Myocyte (in vitro differentiated cells): Measurements from ENCODE around the gene GNB2. TPM values are rescaled to one million over a fixed set of nuclear protein-coding genes. Genes with fewer than 3 reads are reported as not detected.

Experiments used
- DNase-seq: peaks from one replicate; pipeline ENCODE4 v3.0.0-alpha.2; 2012; ENCODE audit warnings: low read depth
- total RNA-seq: library from RNA; depleted of rRNA; stranded (reverse); fragments of >200 nt; gene quantifications from 2 replicates; pipeline ENCODE4 v1.2.3, GENCODE V29; 2014

GNB2 gene
- total RNA-seq, 1 donor from 2014 or later = 96.5 TPM

- no peak for DNase-seq
Measured at GRCh38 chr7:100680576-100681271, 7.2 kb downstream of the GNB2 start.

- no peak for DNase-seq
Measured at GRCh38 chr7:100681491-100682227, 8.1 kb downstream of the GNB2 start.

- no peak for DNase-seq
Measured at GRCh38 chr7:100682228-100682741, 8.7 kb downstream of the GNB2 start.

DNA sequence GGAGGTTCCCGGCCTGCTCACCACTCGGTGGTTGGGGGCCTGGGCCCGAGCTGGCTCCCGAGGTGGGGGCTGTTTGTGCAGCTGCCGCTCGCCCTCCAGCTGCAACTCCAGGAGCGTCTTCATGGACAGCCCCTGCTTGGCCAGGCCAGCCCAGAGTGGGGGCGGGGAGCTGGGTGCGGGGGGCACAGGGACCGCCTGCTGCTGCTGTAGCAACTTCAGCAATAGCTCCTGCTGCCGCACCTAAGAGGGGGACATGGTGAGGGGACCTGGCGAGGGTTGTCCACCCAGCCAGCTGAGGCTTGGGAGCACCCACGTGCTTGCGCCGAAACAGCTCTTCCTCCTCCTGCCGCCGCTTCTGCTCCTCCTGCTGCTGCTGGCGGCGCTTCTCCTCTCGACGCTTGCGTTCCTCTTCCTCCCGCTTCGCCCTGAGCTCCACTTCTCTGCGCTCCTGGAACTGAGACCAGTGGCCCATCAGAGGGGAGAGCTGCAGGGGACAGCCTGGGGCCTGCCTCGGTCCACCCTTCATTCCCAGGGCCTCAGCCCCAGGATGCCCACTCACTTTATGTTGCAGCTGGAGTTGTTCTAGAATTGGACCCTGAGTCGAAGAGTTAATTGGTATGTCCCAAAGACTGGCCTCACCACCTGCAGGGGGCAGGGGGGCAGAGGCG, 9.6 kb downstream of the GNB2 start:
- no peak for DNase-seq

GRCh38 chr7:100683659-100684533, 10.4 kb downstream of the GNB2 start:
- no peak for DNase-seq

DNA sequence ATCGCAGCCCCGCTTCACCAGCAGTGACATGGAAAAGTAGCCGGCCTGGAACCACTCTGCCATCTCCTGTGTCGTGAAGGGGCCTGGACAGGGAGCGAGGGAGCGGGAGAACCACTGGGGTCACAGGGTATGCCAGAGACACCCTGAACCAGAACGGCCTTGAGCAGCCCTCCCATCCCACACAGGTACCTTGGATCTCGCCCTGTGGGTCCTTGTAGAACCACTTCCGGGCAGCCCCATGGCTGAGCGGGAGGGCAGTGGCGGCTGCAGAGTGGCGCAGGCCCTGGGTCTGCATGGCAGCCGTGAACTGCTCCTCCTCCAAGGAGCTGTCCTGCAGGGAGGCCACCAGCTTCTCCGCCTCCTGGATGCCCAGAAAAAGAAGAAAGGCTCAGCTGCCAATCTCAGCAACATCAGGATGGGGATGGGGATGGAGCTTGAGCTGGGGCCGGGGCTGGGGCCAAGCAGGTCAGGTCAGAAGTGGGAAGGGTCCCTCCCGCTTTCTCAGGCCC, 11.0 kb downstream of the GNB2 start:
- no peak for DNase-seq

DNA sequence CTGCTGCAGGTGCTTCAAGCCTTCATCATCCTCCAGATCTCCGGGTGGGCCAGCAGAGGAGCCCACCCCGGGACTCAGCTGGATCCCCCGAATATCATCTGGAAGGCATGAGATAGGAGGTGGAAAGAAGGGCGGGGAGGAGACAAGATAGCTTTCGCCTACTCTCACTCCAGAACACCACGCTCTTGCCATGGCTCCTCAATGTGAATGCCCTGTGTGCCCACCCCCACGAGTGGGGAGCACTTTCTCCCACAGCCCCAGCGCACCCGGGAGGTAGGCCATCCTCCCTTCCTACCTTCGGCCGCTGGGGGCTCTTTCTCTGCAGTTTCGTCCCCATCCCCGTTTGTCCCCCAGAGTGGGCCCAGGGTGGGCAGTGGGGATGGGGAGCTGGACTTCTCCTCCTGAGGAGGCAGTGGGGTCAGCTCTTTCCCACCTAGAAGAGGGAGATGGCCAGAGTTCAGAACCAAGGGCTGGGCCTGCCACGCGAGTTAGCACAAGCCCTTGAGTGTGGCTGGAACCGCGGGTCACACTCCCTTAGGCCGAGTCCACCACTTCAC, 11.6 kb downstream of the GNB2 start:
- no peak for DNase-seq

GRCh38 chr7:100685631-100686145, 12.1 kb downstream of the GNB2 start:
- no peak for DNase-seq

DNA sequence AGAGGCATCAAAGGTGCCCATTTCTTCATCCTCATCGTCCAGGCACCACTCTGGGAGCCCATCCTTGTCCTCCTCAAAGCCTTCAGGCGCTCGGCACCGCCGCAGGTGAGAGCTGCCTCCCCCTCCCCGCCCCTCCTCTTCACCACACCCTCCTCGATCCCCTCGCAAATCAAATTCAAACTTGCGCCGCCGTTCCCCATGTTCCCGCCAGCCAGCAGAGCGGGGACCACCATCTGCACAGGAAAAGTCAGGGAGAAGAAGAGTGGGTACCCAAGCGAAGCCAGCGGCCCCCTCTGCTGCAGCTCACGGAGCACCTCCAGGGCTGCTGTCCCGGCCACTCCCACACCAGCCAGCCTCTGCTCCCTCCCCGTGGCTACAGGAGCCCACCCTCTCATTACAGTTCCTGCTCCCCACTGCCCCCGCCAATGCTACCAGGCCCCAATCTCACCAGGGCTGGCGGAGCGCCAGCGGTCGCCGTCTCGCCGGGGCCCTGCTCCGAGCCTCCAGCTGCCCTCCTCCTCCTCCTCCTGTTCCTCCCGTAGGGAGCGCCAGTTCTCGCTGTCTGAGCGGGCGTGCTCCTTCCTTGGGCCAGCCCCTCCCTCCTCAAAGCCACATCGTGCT, 12.8 kb downstream of the GNB2 start:
- no peak for DNase-seq

- DNase-seq = no peak
Measured at GRCh38 chr7:100686822-100687211, 13.3 kb downstream of the GNB2 start.

GRCh38 chr7:100687261-100687660, 13.7 kb downstream of the GNB2 start:
- DNase-seq = no peak

DNA sequence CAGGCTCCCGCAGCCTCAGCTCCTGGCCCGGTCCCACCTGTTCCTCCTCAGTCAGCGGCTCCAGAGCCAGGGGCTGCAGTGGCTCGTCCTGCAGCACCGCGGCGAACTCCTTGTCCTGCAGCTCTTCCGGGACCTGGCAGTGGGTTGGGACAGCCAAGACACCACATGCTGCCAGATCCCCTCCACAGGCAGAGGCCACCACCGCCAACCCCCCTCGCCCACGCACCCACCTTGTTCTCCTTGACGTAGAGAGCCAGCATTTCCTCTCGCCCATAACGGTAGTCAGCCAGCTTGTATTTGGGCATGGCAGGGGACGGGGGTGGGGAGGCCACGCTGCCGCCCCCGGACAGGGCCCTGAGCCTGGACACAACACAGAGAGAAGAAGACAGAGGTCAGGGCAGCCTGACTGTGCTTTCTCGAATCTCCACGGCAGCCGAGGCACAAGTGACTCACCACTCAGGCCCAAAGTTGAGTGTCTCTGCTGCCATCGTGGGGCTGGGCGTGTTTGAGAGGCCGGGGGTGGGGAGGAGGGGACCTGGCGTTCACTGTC, 14.3 kb downstream of the GNB2 start:
- no peak for DNase-seq

- no peak for DNase-seq
Measured at GRCh38 chr7:100688326-100688860, 14.9 kb downstream of the GNB2 start.

GRCh38 chr7:100689230-100690135, 15.9 kb downstream of the GNB2 start:
- no peak for DNase-seq

DNA sequence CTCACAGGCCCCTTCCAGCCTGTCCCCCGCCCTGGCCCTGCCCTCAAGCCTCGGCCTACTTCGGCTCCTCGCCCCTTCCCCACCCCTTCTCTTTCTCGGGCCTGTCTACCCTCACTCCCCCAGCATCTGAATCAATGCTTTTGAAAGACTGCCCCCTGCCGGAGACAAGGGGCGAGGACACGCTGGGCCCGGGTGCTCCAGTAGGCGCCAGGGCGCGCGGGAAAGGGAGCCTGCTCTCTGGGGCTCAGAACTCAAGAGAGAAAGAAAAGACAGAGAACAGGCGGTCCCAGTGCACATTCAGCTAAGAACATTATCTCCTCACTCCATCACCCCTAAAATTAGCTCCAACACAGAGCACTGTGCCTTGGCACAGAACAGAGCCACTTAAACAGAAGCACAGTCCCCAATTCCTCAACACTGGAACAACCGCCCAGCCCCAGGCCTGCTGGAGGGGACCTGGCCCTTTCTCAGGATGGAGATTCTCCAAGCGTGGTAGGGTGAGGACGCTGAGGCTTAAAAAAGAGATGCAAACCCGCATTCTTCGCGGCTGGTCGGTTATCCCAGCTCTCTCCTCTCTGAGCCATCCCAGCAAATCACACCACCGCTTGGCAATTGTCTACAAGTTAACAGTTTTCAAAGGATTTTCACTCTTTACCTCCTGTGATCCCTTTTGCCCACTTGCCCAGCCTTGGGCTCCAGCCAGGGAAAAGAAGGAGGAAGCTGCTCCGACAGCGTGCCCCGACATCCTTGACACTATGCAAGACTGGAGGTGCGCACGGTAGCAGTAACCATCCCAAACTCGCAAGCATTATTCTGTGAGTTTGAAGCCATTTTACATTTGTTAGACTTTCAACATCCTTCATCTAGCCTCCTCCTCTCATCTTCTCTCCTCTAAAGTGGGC, 18.4 kb downstream of the GNB2 start:
- DNase-seq = peak; percentile 87

DNA sequence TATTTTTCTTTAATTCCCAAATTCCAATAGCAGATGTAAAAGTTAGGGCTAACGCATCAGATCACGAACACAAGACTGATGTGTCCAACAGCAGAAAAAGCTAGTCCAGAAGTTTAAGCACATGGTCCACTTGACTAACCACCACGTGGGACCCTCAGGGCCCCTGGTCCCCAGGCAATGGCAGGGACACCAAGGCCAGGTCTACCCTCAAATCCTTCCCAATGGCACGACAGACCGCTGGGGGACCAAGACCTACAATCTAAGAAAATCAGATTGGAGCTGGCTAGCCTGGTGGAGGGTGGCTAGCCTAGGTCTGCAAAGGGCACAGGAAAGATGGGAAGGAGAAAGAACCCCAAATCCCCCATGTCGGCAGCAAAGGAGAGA, 19.0 kb downstream of the GNB2 start:
- no peak for DNase-seq
